Coronary artery (tissue), 2 donors: ENCODE data around the gene TOR1A.
"Not testable (repeated sequence)": the region's sequence is repeated elsewhere in the genome, so short reads cannot be mapped to it uniquely, and the experiment has no call there.

Experiments
- DNase-seq: peaks from one replicate; pipeline ENCODE4 v3.0.0-alpha.2; 2017; ENCODE audit warnings: low spot score
- H3K27ac ChIP-seq, 2 donors: fragments of 200-600 bp; sonication (generic); one replicate each; pipeline ENCODE4 v1.5.1; 2016 to 2019
- H3K4me3 ChIP-seq: fragments of 200-600 bp; sonication (generic); 2 replicates; pipeline ENCODE4 v1.5.1; 2016; ENCODE audit warnings: mild to moderate bottlenecking, moderate library complexity
- CTCF ChIP-seq: fragments of 200-600 bp; sonication (generic); IDR thresholded peaks from one replicate; pipeline ENCODE4 v1.5.1; 2019; ENCODE audit warnings: antibody characterized with exemption

TOR1A gene

DNA sequence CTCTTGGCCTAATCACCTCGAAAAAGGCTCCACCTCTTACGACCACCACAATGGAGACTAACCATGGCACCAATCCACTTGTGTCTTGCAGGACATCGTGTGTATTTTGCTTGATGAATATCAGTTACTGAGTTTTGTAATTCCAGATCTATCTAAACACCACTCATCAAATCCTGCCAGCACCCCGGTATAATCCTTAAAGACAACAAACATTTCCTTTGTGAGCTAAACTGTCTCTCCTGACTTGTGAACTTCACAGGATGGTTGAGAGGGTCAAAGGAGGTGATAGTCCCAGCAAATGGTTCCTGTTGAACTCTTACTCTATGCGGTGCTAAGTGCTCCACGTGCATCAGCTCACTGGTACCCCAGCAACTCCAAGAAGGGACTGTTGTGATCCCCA lies 25.0 kb downstream of the TOR1A start:
- H3K27ac ChIP-seq = no peak overlapping the region
- DNase-seq = no peak
- no peak for TF ChIP-seq CTCF
- H3K4me3 ChIP-seq = no peak overlapping the region

- H3K4me3 ChIP-seq, DNase-seq, H3K27ac ChIP-seq: not testable (repeated sequence)
Measured at GRCh38 chr9:129796029-129796428, 27.9 kb downstream of the TOR1A start.

- DNase-seq = no peak
- no peak for TF ChIP-seq CTCF
- H3K4me3 ChIP-seq = no peak overlapping the region
Measured at GRCh38 chr9:129794549-129794948, 29.4 kb downstream of the TOR1A start.

GRCh38 chr9:129786481-129786880 lies 37.5 kb downstream of the TOR1A start:
- DNase-seq = no peak
- no peak overlapping the region for H3K4me3 ChIP-seq
- H3K27ac ChIP-seq = no peak overlapping the region
- TF ChIP-seq CTCF = no peak

More at GRCh38 chr9:129794549-129794948, 29.4 kb downstream of the TOR1A start:
- no peak overlapping the region for H3K27ac ChIP-seq

DNA sequence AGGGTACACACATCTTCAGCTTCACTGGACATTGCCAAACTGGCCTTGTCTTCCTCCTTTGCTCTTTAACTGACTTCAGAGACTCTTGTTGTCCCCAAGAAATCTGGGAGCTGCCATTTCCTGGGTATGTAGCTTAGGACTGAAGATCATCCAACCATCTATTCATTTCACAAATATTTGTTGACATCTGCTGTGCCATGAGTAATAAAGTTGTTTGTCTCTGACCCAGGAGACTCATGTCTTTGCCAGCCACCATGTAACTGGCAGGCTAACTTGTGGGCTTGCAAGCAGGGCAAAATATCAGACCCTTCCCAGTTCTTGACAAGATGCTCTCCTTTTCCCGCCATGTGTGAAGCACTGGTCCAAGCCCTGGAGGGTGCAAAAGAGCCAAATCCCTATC lies 38.1 kb downstream of the TOR1A start:
- TF ChIP-seq CTCF = no peak
- DNase-seq = no peak
- H3K27ac ChIP-seq = no peak overlapping the region
- H3K4me3 ChIP-seq = no peak overlapping the region

GRCh38 chr9:129784970-129785369 lies 39.0 kb downstream of the TOR1A start:
- not testable (repeated sequence) for DNase-seq, H3K4me3 ChIP-seq, H3K27ac ChIP-seq

DNA sequence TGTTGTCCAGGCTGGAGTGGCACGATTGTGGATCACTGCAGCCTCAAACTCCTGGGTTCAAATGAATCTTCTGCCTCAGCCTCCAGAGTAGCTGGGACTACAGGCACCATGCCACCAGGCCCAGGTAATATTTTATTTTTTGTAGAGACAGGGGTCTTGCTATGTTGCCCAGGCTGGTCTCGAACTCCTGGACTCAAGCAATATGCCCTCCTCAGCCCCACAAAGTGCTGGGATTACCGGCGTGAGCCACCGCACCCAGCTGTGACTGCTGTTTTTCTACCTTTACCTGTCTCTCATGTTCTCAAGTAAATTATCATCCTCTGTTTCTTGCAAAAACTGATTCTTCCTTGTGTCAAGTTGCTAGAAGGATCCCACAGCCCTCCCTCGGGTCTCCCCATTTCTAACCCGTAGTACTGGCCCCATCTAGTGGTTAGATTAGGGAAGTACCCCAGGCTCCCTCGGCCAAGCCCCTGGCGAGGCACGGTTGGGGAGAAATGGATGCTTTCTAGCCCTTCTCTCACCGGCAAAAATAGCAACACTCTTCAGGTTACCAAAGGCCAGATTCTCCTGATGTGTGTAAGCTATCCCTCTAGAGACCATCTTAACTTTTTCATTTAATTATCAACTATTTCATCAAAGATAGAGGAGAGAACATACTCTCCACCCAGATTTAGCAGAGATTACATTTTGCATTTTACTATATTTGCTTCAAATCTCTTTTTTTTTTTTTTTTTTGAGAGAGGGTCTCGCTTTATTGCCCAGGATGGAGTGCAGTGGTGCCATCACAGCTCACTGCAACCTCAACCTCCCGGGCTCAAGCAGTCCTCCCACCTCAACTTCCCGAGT lies 40.2 kb downstream of the TOR1A start:
- Histone ChIP-seq H3K27ac (no peak overlapping the region), H3K4me3 (no peak overlapping the region)
- peak; percentile 85 for TF ChIP-seq CTCF
- DNase-seq = no peak

- TF ChIP-seq CTCF = no peak
- DNase-seq = no peak
- no peak overlapping the region for H3K27ac ChIP-seq
- no peak overlapping the region for H3K4me3 ChIP-seq
Measured at GRCh38 chr9:129781981-129782380, 42.0 kb downstream of the TOR1A start.
